HG02623 (cell line): Measurements from ENCODE around the gene MAPT.
"Not testable (repeated sequence)": the region's sequence is repeated elsewhere in the genome, so short reads cannot be mapped to it uniquely, and the experiment has no call there.

ENCODE experiments used
- ATAC-seq: cut with Tn5 transposase; IDR thresholded peaks from one replicate; pipeline ENCODE4 v1.9.1; 2021; ENCODE audit warnings: moderate library complexity; ENCODE audit not compliant: unreplicated experiment

The MAPT gene

DNA sequence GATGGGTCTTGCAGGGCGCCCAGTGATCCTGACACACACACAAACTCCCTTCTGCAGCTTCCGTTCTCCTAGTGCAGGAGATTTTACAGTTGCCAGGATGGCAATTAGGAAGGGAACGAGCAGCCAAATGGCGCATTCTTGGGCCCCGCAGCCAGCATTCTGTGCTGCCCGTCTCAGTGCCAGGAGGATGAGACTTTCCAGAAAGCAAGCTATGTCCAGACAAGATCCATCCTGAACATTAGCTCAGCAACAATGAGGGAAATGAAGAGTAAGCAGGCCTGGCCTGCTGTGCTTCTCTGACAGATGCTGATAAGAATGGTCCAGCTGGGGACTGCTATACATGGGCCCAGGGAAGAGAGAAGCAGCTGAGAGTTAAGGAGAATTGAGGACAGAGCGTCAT, 33.2 kb upstream of the MAPT start:
- no peak for ATAC-seq

DNA sequence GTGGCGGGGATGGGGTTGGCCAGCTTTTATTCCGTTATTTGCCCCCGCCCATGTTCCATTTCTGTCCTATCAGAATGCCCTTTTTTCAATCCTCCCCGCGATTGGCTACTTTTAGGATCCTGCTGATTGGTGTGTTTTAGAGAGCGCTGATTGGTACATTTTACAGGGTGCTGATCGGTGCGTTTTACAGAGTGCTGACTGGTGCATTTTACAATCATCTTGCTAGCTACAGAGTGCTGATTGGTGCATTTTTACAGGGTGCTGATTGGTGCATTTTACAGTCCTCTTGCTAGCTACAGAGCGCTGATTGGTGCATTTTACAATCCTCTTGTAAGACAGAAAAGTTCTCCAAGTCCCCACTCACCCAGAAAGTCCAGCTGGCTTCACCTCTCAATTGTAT, 32.2 kb upstream of the MAPT start:
- not testable (repeated sequence) for ATAC-seq

GRCh38 chr17:45863857-45864654, 30.3 kb upstream of the MAPT start:
- ATAC-seq: no peak

DNA sequence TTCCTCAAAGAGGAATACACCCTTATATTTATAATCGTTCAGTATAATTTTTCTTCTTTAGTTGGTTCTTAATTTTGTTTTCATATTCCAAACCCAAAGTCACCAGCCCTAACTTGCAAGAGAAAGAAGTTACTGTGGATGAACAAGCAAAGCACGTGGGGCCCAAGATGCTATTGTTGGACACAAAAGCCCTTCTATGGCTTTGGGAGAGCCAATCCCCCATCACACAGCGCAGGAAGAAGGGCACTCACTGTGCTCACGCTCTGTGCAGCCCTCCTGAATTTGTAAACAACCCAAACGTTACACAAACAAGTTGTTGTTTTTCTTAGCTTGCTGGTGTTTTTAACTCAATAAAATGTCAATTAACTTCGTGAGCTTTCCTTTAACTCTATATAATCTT, 27.2 kb upstream of the MAPT start:
- ATAC-seq: no peak

- ATAC-seq: no peak
Observed at GRCh38 chr17:45867702-45868101, 26.7 kb upstream of the MAPT start.

DNA sequence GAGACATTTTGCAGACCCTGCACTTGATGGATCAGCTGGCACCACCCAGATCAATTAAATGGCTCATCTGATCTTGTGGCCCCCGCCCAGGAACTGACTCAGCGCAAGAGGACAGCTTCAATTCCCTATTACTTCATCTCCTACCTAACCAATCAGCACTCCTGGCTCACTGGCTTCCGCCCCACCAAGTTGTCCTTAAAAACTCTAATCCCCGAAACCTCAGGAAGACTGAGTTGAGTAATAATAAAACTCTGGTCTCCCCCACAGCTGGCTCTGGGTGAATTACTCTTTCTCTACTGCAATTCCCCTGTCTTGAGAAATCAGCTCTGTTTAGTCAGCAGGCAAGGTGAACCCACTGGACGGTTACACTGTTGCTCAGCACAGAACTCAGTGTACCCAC, 26.1 kb upstream of the MAPT start:
- no peak for ATAC-seq

DNA sequence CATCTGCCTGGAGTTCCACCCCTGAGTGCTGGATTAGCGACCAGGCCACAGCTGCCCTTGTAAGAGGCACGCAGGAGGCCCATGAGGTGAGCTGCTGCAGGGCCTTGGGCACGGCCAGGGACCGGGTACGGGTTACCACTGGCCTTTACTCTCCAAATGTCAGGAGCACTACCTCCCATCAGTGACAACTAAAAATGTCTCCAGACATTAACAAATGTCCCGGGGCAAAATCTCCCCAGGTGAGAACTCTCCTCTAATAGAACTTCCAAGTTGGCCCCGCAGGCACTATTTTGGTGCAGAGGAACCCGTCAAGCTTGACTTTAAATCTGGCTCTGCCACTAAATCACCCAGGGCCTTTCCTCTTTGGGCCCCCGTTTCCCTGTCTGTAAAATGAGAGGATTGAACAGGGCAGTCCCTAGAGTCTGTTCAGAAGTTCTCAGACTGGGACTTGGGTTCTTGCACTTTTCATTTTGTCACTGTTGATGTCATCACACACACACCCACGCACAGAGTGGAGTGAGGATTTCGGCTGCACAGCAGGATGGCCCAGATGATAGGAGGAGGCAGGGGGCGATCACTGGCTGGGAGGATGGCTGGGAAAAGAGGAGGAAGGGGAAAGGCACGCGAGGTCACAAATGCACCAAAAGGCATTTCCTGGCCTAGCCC, 24.5 kb upstream of the MAPT start:
- ATAC-seq: no peak

DNA sequence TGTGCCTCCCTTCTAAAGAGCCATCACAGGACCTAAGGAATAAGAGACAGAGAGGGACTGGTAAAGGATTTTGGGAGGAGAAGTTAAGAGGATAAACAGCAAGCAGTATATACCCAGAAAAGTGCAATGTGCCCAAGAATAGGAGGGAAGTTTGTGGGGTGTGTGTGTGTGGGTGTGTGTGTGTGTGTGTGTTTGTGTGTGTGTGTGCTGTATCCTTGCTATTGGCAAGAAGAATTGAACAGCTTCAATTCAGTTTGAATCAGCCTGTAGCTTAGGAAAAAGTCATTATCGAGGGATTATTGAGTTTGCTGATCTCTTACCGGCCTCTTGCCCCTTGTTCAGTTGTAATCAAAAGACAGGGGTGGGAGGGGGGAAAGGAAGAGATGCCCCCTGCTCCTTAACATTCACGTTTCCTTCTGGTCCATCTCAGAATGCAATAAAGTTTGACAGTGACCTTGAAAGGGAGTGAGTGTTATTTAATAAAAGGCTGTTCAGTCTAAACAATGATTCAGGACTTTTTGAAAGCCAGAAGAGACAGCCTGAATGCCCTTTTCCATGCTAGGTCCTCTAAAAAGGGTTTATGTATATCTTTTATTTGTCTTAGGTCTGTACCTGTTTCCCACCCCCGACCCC, 23.9 kb upstream of the MAPT start:
- ATAC-seq: no peak

DNA sequence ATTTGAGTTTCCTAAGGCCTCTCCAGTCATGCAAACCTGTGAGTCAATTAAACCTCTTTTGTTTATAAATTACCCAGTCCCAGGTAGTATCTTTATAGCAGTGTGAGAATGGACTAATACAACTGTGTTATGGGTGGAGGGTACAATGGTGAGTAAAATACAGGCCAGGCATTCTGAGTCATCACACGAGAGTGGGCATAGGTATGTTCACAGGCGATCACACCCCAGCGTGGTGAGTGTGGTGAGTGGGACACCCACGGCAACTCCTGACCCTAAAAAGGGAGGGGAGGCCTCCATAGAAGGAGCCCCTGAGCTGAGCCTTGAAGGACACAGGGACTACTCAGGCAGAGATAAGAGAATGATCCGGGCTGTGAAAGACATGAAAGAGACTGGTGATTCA, 22.6 kb upstream of the MAPT start:
- no peak for ATAC-seq

- no peak for ATAC-seq
Observed at GRCh38 chr17:45873728-45874127, 20.6 kb upstream of the MAPT start.

- no peak for ATAC-seq
Observed at GRCh38 chr17:45874151-45874550, 20.2 kb upstream of the MAPT start.

GRCh38 chr17:45876539-45876938, 17.8 kb upstream of the MAPT start:
- ATAC-seq: no peak

- ATAC-seq: no peak
Observed at GRCh38 chr17:45877467-45877866, 16.9 kb upstream of the MAPT start.

DNA sequence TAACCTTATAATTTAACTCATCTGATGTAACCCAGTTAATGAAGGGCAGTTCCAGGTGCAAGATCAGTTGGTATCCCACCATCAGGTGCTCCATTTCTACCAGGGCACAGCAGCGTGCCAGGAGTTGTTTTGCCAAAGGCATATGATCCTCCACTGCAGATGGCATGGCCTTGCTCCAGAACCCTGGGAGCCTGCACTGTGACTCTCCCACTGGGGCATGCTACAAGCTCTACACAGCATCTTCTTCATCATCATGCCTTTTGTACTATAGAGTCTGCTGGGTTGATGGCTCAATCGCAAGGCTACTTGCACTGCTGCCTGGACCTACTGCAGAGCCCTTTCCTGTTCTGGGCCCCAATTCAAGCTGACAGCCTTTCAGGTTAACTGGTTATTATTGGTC, 11.3 kb upstream of the MAPT start:
- ATAC-seq: no peak

DNA sequence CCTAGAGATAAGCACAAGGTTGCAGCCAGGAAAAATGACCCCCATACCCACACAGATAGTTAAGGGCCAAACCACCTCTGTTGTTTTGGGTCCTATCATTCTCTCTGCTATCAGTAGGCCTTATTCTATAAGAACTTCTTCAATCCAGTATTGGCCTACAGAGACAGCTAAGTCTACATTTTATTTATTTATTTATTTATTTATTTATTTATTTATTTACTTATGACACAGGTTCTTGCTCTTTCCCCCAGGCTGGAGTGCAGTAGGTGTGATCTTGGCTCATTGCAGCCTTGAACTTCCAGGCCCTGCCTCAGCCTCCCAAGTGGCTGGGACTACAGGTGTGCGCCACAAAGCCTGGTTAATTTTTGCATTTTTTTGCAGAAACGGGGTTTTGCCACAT, 7.5 kb upstream of the MAPT start:
- no peak for ATAC-seq

- no peak for ATAC-seq
Observed at GRCh38 chr17:45888392-45888791, 6.0 kb upstream of the MAPT start.

- ATAC-seq: no peak
Observed at GRCh38 chr17:45889579-45889978, 4.8 kb upstream of the MAPT start.

GRCh38 chr17:45893725-45894021, 681 bp upstream of the MAPT start:
- no peak for ATAC-seq

GRCh38 chr17:45895304-45895968, 1.1 kb downstream of the MAPT start:
- no peak for ATAC-seq

GRCh38 chr17:45895969-45896785, 1.8 kb downstream of the MAPT start:
- ATAC-seq: no peak
